ENCODE results near the gene CPEB4. TPM values are rescaled to one million over a fixed set of nuclear protein-coding genes. Genes with fewer than 3 reads are reported as not detected.

Gene CPEB4
- total and polyA plus RNA-seq, 9 of the 15 experiments (the other 6 are each of a cell fraction or from before 2014, with no cell fraction given) = 7.4 to 21.3 (median 12.4) TPM

DNA sequence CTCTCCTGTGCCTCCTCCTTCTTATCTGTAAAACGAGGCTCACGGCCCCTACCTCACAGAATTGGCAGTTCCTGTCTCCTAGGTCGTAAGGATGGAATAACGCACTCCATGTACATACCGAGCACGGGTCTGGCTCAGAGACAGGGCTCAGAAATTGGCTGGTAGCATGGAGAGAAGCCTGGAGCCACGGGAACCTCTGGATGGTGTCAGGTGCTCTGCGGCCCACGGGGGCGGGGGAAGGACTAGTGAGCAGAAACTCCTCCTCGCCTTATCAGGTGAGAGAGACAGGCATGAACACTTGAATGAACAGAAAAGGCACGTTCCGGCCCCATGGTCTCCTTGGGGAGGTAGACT is 85.4 kb downstream of the CPEB4 start (continued):
- peak; percentile 61; the same call in 1 of the 2 replicates for TF ChIP-seq CTBP1 (IDR thresholded peaks at IDR 0.05; ENCODE audit: borderline replicate concordance)
- TF ChIP-seq BMI1 (IDR thresholded peaks at IDR 0.05; ENCODE audit: low read length) = no peak
- TF ChIP-seq ZNF79 (CRISPR knock-in tag; IDR thresholded peaks at IDR 0.05; ENCODE audit: low read depth) = no peak
- TF ChIP-seq, protein P1, sequence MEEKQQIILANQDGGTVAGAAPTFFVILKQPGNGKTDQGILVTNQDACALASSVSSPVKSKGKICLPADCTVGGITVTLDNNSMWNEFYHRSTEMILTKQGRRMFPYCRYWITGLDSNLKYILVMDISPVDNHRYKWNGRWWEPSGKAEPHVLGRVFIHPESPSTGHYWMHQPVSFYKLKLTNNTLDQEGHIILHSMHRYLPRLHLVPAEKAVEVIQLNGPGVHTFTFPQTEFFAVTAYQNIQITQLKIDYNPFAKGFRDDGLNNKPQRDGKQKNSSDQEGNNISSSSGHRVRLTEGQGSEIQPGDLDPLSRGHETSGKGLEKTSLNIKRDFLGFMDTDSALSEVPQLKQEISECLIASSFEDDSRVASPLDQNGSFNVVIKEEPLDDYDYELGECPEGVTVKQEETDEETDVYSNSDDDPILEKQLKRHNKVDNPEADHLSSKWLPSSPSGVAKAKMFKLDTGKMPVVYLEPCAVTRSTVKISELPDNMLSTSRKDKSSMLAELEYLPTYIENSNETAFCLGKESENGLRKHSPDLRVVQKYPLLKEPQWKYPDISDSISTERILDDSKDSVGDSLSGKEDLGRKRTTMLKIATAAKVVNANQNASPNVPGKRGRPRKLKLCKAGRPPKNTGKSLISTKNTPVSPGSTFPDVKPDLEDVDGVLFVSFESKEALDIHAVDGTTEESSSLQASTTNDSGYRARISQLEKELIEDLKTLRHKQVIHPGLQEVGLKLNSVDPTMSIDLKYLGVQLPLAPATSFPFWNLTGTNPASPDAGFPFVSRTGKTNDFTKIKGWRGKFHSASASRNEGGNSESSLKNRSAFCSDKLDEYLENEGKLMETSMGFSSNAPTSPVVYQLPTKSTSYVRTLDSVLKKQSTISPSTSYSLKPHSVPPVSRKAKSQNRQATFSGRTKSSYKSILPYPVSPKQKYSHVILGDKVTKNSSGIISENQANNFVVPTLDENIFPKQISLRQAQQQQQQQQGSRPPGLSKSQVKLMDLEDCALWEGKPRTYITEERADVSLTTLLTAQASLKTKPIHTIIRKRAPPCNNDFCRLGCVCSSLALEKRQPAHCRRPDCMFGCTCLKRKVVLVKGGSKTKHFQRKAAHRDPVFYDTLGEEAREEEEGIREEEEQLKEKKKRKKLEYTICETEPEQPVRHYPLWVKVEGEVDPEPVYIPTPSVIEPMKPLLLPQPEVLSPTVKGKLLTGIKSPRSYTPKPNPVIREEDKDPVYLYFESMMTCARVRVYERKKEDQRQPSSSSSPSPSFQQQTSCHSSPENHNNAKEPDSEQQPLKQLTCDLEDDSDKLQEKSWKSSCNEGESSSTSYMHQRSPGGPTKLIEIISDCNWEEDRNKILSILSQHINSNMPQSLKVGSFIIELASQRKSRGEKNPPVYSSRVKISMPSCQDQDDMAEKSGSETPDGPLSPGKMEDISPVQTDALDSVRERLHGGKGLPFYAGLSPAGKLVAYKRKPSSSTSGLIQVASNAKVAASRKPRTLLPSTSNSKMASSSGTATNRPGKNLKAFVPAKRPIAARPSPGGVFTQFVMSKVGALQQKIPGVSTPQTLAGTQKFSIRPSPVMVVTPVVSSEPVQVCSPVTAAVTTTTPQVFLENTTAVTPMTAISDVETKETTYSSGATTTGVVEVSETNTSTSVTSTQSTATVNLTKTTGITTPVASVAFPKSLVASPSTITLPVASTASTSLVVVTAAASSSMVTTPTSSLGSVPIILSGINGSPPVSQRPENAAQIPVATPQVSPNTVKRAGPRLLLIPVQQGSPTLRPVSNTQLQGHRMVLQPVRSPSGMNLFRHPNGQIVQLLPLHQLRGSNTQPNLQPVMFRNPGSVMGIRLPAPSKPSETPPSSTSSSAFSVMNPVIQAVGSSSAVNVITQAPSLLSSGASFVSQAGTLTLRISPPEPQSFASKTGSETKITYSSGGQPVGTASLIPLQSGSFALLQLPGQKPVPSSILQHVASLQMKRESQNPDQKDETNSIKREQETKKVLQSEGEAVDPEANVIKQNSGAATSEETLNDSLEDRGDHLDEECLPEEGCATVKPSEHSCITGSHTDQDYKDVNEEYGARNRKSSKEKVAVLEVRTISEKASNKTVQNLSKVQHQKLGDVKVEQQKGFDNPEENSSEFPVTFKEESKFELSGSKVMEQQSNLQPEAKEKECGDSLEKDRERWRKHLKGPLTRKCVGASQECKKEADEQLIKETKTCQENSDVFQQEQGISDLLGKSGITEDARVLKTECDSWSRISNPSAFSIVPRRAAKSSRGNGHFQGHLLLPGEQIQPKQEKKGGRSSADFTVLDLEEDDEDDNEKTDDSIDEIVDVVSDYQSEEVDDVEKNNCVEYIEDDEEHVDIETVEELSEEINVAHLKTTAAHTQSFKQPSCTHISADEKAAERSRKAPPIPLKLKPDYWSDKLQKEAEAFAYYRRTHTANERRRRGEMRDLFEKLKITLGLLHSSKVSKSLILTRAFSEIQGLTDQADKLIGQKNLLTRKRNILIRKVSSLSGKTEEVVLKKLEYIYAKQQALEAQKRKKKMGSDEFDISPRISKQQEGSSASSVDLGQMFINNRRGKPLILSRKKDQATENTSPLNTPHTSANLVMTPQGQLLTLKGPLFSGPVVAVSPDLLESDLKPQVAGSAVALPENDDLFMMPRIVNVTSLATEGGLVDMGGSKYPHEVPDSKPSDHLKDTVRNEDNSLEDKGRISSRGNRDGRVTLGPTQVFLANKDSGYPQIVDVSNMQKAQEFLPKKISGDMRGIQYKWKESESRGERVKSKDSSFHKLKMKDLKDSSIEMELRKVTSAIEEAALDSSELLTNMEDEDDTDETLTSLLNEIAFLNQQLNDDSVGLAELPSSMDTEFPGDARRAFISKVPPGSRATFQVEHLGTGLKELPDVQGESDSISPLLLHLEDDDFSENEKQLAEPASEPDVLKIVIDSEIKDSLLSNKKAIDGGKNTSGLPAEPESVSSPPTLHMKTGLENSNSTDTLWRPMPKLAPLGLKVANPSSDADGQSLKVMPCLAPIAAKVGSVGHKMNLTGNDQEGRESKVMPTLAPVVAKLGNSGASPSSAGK (IDR thresholded peaks at IDR 0.05) = peak; percentile 73
- TF ChIP-seq MEIS2 (IDR thresholded peaks at IDR 0.05; ENCODE audit: partially characterized antibody) = peak; percentile 36
- TF ChIP-seq ELF2 (CRISPR knock-in tag; IDR thresholded peaks at IDR 0.05) = no peak
- no peak for TF ChIP-seq MBD2 (IDR thresholded peaks at IDR 0.05; ENCODE audit: borderline replicate concordance, low read depth)
- 0 out of 4 replicates have a peak, but pooled peaks of 1 of the 2 experiments have one; percentile 48 for TF ChIP-seq SRF (CRISPR knock-in tag; IDR thresholded peaks at IDR 0.05)
- TF ChIP-seq, protein P2, sequence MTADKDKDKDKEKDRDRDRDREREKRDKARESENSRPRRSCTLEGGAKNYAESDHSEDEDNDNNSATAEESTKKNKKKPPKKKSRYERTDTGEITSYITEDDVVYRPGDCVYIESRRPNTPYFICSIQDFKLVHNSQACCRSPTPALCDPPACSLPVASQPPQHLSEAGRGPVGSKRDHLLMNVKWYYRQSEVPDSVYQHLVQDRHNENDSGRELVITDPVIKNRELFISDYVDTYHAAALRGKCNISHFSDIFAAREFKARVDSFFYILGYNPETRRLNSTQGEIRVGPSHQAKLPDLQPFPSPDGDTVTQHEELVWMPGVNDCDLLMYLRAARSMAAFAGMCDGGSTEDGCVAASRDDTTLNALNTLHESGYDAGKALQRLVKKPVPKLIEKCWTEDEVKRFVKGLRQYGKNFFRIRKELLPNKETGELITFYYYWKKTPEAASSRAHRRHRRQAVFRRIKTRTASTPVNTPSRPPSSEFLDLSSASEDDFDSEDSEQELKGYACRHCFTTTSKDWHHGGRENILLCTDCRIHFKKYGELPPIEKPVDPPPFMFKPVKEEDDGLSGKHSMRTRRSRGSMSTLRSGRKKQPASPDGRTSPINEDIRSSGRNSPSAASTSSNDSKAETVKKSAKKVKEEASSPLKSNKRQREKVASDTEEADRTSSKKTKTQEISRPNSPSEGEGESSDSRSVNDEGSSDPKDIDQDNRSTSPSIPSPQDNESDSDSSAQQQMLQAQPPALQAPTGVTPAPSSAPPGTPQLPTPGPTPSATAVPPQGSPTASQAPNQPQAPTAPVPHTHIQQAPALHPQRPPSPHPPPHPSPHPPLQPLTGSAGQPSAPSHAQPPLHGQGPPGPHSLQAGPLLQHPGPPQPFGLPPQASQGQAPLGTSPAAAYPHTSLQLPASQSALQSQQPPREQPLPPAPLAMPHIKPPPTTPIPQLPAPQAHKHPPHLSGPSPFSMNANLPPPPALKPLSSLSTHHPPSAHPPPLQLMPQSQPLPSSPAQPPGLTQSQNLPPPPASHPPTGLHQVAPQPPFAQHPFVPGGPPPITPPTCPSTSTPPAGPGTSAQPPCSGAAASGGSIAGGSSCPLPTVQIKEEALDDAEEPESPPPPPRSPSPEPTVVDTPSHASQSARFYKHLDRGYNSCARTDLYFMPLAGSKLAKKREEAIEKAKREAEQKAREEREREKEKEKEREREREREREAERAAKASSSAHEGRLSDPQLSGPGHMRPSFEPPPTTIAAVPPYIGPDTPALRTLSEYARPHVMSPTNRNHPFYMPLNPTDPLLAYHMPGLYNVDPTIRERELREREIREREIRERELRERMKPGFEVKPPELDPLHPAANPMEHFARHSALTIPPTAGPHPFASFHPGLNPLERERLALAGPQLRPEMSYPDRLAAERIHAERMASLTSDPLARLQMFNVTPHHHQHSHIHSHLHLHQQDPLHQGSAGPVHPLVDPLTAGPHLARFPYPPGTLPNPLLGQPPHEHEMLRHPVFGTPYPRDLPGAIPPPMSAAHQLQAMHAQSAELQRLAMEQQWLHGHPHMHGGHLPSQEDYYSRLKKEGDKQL (CRISPR knock-in tag; IDR thresholded peaks at IDR 0.05; ENCODE audit: borderline replicate concordance) = no peak
- TF ChIP-seq BRD4 (IDR thresholded peaks at IDR 0.05) = no peak
- no peak for TF ChIP-seq TAL1 (IDR thresholded peaks at IDR 0.05)
